HG03442 (cell line): ENCODE results near the gene ZNF24.

Source experiments
- ATAC-seq: cut with Tn5 transposase; IDR thresholded peaks from one replicate; pipeline ENCODE4 v1.9.1; 2021; ENCODE audit warnings: mild to moderate bottlenecking, moderate library complexity; ENCODE audit not compliant: unreplicated experiment

ZNF24 gene

GRCh38 chr18:35343936-35344735 is at the start of gene ZNF24:
Gene ZNF24 (minus strand): TSS chr18:35344420. CDS start chr18:35340650, 3,770 bp downstream.
- peak; percentile 92 for ATAC-seq

DNA sequence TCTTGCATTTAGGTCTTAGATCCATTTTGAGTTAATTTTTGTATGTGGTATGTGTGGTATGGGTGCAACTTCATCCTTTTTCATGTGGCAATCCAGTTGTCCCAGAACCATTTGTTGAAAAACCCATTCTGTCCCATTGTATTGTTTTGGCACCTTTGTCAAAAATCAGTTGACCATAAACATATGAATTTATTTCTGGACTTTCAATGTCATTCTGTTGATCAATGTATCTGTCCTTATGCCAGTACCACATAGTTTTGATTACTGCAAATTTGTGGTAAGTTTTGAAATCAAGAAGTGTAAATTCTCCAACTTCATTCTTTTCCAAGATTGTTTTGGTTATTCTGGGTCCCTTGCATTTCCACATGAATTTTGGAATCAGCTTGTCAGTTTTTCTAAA is 49.5 kb upstream of the ZNF24 start:
- ATAC-seq: no peak

- no peak for ATAC-seq
Observed at GRCh38 chr18:35392375-35392774, 48.2 kb upstream of the ZNF24 start.

DNA sequence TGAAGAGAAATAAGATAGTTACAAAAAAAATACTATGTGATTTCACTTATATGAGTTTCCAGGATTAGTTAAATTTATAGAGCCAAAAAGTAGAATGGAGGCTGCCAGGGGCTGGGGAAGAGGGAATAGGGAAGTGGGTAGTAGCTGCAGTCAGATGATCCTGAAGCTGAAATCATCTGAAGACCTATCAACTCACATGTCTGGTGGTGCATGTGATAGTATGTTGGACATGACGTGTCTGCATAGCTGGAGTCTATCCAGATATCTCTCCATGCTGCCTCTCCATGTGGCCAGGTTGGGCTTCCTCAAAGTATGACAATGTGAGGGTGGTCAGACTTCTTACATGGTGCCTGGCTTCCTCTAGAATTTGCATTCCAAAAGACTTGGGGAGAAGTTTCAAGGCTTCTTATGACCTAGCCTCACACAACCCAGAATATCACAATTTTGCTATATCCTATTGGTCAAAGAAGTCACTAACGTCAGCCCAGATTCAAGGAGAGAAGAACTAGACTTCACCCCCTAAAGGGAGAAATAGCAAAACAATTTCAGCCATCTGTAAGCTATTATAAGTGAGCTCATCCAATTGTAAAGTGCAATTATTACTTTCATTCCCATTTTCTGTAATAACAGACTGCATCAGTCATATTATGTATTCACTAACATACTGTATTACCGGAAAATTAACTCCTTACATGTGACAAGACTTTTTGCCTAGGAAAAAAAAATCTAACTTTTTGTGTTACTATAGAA is 46.9 kb upstream of the ZNF24 start:
- ATAC-seq: no peak

DNA sequence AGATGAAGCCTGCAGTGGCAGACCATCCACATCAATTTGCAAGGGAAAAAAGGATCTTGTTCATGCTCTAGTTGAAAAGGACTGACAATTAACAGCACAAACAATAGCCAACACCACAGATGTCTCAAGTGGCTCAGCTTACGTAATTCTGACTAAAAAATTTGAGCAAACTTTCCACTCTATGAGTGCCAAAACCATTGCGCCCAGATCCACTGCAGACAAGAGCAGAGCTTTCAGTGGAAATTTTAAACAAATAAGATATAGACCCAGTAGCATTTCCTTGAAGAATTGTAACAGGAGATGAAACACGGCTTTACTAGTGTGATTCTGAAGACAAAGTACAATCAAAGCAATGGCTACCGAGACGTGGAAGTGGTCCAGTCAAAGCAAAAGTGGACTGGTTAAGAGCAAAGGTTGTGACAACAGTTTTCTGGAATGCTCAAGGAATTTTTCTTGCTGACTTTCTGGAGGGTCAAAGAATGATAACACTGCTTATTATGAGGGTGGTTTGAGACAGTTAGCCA is 44.9 kb upstream of the ZNF24 start:
- no peak for ATAC-seq

DNA sequence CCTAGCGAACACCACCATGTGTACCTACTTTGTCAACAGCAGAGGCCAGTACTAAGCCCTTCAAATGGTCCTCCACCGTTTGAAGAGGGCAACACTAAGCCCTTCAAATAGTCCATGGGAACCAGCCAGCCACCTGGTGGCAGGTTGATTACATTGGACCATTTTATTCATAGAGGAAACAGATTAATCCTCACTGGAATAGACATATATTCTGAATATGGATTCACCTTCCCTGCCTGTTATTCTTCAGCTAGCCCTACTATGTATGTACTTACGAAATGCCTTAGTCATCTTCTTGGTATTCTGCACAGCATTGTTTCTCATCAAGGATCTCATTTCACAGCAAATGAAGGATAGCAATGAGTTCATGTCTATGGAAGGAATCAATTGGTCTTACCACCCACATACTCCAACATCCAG is 42.9 kb upstream of the ZNF24 start:
- ATAC-seq: no peak

DNA sequence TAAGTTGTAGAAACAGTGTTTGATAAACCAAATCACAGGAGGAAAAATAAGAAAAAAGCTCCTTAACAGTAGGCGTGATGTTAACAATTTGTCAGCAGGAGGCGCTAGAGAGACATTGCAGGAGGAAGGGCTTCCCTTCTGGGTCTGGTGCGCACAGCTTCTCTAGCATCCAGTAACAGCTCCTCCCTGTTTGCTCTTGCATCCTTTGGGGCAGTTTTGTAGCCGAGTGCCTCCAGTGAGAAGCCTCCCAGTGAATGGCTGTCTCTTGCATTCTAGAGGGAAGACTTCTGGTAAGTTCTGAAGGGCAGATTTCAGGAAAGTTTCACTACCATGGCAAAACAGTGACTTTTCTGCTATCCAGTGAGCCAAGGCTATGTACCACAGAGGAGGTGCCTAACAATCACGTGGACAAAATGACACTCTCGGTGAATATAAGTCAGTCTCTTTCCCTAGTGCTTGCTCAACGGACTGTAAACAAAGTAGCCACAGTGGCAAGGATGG is 42.4 kb upstream of the ZNF24 start:
- ATAC-seq: no peak

DNA sequence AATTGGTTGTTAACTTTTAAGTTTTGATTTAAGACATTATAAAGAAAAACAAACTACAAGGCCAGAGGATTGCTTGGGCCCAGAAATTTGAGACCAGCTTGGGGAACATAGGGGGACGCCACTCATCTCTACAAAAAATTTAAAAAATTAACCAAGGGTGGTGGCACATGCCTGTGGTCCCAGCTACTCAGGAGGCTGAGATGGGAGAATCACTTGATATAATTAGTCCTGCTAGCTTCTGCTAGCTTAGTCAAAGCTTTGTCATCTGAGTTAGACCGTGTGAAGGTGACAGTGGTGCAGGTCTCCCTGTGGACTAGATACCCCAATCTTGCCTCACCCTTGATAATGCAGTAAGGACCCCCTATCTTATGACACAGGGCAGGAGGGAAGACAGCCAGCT is 38.9 kb upstream of the ZNF24 start:
- ATAC-seq: no peak

DNA sequence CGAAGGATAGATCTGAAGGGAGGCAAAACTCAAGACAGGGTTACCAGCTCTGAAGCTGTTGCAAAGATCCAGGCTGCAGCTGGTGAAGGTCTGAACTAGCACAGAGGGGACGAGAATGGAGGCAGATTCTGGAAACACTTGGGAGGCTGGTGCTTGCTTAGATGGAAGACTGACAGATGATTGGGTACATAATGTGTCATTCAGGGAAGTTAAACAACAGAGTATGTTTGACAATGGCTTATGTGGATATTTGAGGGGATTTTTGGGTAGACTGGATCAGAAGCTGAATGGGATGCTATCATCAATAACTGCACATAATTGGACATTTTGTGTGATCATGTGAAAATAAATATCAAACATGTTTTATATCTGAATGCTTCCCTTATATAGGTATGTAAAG is 35.2 kb upstream of the ZNF24 start:
- ATAC-seq: no peak

DNA sequence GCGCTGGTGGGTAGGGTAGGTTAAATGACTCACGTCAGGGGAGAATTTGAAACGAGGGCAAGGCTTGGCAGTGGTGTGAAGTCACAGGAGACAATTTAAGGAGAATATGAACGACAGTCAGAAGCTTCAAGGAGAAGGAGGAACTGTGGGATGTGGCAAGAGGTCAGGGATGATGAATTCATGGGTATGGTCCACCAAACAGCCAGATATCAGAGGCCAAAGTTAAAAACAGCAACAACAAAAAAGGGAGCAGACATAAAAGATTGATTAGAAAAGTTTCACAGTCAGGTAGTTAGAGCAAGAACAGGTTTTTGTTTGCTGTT is 34.3 kb upstream of the ZNF24 start:
- ATAC-seq: no peak

GRCh38 chr18:35377875-35378573 is 33.8 kb upstream of the ZNF24 start:
- no peak for ATAC-seq

GRCh38 chr18:35376742-35377695 is 32.8 kb upstream of the ZNF24 start, which contains the start of gene ZNF396:
Gene ZNF396 (minus strand): TSS chr18:35377337. CDS start chr18:35374292, 3,045 bp downstream.
- ATAC-seq: peak; percentile 80

DNA sequence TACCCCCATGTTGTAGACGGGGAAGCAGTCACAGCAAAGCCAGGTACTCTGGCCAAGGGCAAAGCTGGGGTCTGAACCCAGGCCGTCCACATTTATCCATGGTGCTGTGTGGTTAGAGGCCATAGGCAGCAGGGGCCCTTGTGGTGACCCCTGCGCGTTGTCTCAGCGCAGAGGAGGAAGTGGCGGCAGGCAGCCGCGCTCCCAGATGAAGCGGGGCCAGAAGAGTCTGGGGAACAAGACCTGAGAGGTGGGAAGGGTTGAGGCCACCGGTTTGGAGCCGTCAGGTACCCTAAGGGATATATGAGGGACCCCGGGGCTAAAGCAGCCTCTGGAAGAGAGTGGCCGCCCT is 32.1 kb upstream of the ZNF24 start:
- peak; percentile 52 for ATAC-seq

GRCh38 chr18:35374708-35375107 is 30.5 kb upstream of the ZNF24 start:
- no peak for ATAC-seq

- ATAC-seq: no peak
Observed at GRCh38 chr18:35371412-35372195, 27.4 kb upstream of the ZNF24 start.

- no peak for ATAC-seq
Observed at GRCh38 chr18:35369126-35369525, 24.9 kb upstream of the ZNF24 start.

- no peak for ATAC-seq
Observed at GRCh38 chr18:35368595-35368994, 24.4 kb upstream of the ZNF24 start.

DNA sequence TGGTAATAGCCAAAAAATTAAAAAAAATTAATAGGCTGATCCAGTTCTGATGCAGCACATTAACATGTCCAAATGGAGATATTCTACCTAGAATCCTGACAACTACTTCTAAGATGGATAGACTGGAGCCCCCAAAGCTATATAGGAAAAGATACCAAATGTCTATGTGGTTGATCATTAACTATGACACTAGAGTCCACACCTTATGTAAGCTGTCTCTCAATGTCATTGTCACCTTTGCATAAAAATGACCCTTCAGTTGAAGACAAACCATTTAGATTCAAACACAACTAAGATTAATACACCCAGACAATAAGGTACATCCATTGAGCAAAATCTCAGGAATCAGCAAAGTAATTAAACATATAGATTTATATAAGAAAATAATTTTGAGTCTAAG is 18.3 kb upstream of the ZNF24 start:
- ATAC-seq: no peak

DNA sequence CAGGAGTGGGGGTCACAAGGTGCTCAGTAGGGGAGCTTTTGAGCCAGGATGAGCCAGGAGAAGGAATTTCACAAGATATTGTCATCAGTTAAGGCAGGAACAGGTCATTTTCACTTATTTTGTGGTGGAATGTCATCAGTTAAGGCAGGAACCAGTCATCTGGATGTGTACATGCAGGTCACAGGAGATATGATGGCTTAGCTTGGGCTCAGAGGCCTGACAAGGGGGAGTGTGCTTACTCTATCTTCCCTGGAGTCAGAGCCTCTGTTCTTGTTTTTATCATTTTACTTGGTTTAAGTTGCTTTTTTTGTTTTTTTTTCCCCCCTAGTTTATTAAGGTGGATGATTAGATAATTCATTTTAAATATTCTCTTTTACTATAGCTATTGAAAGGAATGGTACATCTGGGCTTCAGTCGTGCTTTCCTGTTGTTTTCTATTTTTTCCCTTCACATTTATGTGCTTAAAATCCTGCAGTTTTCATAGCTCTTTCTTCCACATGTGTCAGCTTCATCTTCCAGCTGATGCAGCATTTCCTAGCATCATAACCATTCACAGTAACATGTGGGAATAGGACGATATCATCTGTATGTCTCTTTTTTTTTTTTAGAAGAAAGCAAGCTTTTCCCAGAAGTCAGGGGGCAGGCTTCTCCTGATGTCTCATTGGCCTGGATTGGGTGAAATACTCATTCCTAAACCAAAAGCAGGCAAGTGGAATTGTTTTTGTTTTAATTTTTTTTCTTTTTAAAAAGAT is 17.5 kb upstream of the ZNF24 start:
- ATAC-seq: no peak
